Osteocyte (in vitro differentiated cells): Measurements from ENCODE around the gene TMEM263. TPM values are rescaled to one million over a fixed set of nuclear protein-coding genes. Genes with fewer than 3 reads are reported as not detected.

Experiments
- DNase-seq: peaks from one replicate; pipeline ENCODE4 v3.0.0; 2021; ENCODE audit warnings: mixed read lengths; ENCODE audit not compliant: unreplicated experiment; ENCODE audit errors: extremely low spot score
- H3K27ac Mint-ChIP-seq: one replicate; pipeline ENCODE4 v1.8.0; 2021; ENCODE audit warnings: mild to moderate bottlenecking, mixed read lengths; ENCODE audit not compliant: unreplicated experiment
- H3K27me3 Mint-ChIP-seq: one replicate; pipeline ENCODE4 v1.8.0; 2021; ENCODE audit warnings: mixed read lengths; ENCODE audit not compliant: unreplicated experiment
- H3K36me3 Mint-ChIP-seq: one replicate; pipeline ENCODE4 v1.8.0; 2021; ENCODE audit warnings: mixed read lengths; ENCODE audit not compliant: unreplicated experiment
- H3K4me1 Mint-ChIP-seq: one replicate; pipeline ENCODE4 v1.8.0; 2021; ENCODE audit warnings: mixed read lengths; ENCODE audit not compliant: unreplicated experiment
- H3K4me3 Mint-ChIP-seq: one replicate; pipeline ENCODE4 v1.8.0; 2021; ENCODE audit warnings: mild to moderate bottlenecking, moderate library complexity, mixed read lengths; ENCODE audit not compliant: unreplicated experiment
- H3K9me3 Mint-ChIP-seq: one replicate; pipeline ENCODE4 v1.8.0; 2021; ENCODE audit warnings: mixed read lengths; ENCODE audit not compliant: unreplicated experiment
- long read RNA-seq: library from polyadenylated mRNA; unstranded; transcript quantifications from one replicate; pipeline ENCODE4 v2.0.0, GENCODE V29; 2021
- total RNA-seq: library from RNA; stranded (reverse); gene quantifications from 2 replicates; pipeline ENCODE4 v1.2.1, GENCODE V29; 2021
- TF ChIP-seq, protein P1 (sequence below): fragments of 200-600 bp; sonication (generic); IDR thresholded peaks from 2 replicates; pipeline ENCODE4 v1.5.0; 2021; ENCODE audit warnings: antibody characterized with exemption, mild to moderate bottlenecking, moderate library complexity

Gene TMEM263
- total RNA-seq: 96.1 and 105 TPM in 2 replicates
- long read RNA-seq, transcript TMEM263-201 (4 exons, 3,362 nt): major isoform, 488 of 808 reads
- long read RNA-seq, transcript TMEM263-204 (3 exons, 3,349 nt): minor isoform, 205 of 808 reads
- long read RNA-seq, transcript TMEM263-202 (3 exons, 833 nt): minor isoform, 32 of 808 reads
- long read RNA-seq, transcript TMEM263-203 (5 exons, 811 nt): minor isoform, 18 of 808 reads
- long read RNA-seq, partial matches to known transcripts: 33 of 808 reads
- long read RNA-seq, other reads (novel, unspliced or antisense): 17 of 808 reads

DNA sequence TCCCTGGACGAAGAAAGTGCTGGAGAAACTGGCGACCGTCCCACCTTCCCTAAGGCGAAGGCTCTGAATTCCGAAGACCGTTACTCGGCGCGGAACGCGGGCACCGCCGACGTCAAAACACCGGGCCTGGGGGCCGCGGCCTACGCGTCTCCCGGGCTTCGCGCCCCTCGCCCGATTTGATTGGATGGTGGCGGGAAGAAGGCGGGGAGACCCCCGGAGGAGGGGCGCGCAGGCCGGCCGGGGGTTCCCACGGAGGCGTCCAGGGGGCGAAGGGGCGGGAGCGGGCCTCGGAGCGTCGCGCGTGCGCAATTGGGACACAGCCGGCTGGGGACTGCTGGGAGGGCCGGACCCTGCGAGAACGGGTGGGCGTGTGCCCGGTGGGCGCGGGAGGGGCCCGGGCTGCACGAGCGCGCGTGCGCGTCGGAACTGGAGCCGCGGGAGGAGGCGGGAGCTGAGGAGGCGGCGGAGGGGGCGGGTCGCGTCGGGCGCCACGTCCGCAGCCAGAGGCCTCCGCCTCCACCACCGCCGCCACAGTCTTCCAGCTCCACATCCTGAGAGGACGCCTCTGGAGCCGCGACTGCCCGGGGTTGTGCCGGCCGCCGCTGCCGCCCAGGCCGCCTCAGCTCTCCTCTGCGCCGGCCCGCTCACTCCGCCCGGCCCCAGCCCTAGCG lies at the start of gene TMEM263:
Gene TMEM263 (plus strand): TSS at position 531 of the 671 bp plus-strand sequence. CDS start 11,210 bp downstream, outside the sequence.
- DNase-seq: peak; percentile 100
- Mint-ChIP-seq H3K4me3 (peak within 1 kb of the TSS; percentile 99), H3K27ac (peak within 1 kb of the TSS; percentile 97), H3K4me1 (peaks cover 41% of the 10 kb centered on the region), H3K36me3 (peaks cover 3% of the 10 kb centered on the region), H3K27me3 (no peaks in the 10 kb centered on the region), H3K9me3 (no peaks in the 10 kb centered on the region)
- TF ChIP-seq, protein P1, sequence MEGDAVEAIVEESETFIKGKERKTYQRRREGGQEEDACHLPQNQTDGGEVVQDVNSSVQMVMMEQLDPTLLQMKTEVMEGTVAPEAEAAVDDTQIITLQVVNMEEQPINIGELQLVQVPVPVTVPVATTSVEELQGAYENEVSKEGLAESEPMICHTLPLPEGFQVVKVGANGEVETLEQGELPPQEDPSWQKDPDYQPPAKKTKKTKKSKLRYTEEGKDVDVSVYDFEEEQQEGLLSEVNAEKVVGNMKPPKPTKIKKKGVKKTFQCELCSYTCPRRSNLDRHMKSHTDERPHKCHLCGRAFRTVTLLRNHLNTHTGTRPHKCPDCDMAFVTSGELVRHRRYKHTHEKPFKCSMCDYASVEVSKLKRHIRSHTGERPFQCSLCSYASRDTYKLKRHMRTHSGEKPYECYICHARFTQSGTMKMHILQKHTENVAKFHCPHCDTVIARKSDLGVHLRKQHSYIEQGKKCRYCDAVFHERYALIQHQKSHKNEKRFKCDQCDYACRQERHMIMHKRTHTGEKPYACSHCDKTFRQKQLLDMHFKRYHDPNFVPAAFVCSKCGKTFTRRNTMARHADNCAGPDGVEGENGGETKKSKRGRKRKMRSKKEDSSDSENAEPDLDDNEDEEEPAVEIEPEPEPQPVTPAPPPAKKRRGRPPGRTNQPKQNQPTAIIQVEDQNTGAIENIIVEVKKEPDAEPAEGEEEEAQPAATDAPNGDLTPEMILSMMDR: no peak

DNA sequence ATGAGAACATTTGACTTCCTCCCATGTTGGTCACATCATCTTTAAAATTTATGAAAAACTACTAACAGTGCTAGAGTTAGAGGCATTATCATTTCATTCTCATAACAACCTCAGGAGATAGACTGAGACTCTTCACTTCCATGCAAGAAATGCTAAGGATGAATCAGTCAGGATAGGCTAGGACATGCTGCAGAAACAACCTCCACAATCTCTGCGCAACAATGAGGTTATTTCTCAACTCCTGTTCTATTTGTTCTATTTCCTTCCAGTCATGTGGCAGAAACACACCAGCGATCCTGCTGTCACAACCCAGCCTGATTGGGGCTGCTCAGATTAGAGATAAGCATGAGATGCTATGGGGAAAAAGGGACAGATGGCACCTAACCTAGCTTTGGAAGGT lies 49.0 kb upstream of the TMEM263 start:
- Mint-ChIP-seq H3K4me3 (no peak overlapping the region), H3K4me1 (peaks cover 12% of the 10 kb centered on the region), H3K27me3 (peaks cover 18% of the 10 kb centered on the region), H3K36me3 (no peaks in the 10 kb centered on the region), H3K27ac (no peak overlapping the region), H3K9me3 (no peaks in the 10 kb centered on the region)
- TF ChIP-seq, protein P1: no peak
- DNase-seq: no peak

DNA sequence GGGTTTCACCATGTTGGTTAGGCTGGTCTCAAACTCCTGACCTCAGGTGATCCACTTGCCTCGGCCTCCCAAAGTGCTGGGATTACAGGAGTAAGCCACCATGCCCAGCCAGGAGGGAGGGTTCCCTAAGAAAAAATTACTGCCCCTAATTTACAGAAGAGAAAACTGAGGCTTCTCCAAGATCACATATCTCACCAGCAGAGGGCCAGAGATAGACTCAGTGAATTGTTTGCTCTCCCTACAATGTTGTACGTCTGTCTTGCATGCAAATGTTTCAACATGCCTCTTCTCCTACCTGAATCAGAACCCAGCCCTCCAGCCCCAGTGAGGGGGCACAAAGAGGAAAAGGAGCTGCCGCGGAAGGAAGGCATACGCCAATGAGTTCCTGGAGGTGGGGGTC lies 48.3 kb upstream of the TMEM263 start:
- no peaks in the 10 kb centered on the region for H3K9me3 Mint-ChIP-seq
- no peak for DNase-seq
- no peaks in the 10 kb centered on the region for H3K36me3 Mint-ChIP-seq
- peaks cover 12% of the 10 kb centered on the region for H3K4me1 Mint-ChIP-seq
- no peak overlapping the region for H3K4me3 Mint-ChIP-seq
- TF ChIP-seq, protein P1: no peak
- H3K27ac Mint-ChIP-seq: no peak overlapping the region
- peaks cover 13% of the 10 kb centered on the region for H3K27me3 Mint-ChIP-seq

DNA sequence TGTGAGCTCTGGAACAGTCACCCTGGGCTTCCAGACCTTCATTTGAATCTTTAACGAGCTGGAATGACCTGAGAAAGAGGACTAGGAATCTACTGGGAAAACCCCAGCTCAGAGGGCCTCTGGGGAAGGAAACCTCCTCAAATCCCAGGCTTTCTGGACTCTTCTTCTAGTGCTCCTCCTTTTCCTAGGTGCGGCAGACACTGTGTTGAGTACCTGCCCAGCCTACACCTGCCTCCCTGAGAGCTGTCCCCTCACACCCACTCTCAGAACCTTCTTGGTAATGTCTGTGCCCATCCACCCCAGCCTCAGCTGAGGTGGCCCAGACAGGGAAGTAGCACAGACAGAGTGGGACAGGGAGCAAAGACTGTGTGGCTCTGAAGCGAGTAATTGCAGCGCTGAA lies 47.9 kb upstream of the TMEM263 start:
- TF ChIP-seq, protein P1: no peak
- Mint-ChIP-seq H3K4me3 (no peak overlapping the region), H3K9me3 (no peaks in the 10 kb centered on the region), H3K4me1 (peaks cover 9% of the 10 kb centered on the region), H3K27me3 (peaks cover 9% of the 10 kb centered on the region), H3K36me3 (no peaks in the 10 kb centered on the region), H3K27ac (no peak overlapping the region)
- DNase-seq: no peak

DNA sequence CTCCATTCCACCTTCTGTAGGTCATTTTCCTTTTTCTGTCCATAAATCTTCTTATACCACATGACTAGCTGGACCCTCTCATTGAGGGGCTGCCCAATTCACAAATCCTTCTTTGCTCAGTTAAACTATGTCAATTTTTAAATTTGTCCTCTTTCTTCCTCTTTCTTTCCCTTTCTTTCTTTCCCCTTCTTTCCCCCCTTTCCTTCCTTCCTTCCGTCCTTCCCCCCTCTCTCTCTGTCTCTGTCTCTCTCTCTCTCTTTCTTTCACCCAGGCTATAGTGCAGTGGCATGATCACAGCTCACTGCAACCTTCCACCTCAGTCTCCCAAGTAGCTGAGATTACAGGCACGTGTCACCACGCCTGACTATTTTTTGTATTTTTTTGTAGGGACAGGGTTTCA lies 47.1 kb upstream of the TMEM263 start:
- Mint-ChIP-seq H3K4me3 (no peak overlapping the region), H3K27me3 (peaks cover 8% of the 10 kb centered on the region), H3K9me3 (no peaks in the 10 kb centered on the region), H3K4me1 (peaks cover 3% of the 10 kb centered on the region), H3K36me3 (no peaks in the 10 kb centered on the region), H3K27ac (no peak overlapping the region)
- DNase-seq: no peak
- TF ChIP-seq, protein P1: no peak
